NCI-H446 treated with DMSO at 0.1 percent for 48 hours (cell line): ENCODE data around the gene TIMM17B.

Source experiments
- DNase-seq: peaks from one replicate; lab custom pipeline; 2025; lab: John Stamatoyannopoulos, UW

Gene TIMM17B

GRCh38 chrX:48897625-48898306 lies at the start of gene TIMM17B, which contains the start of gene PQBP1:
TIMM17B (minus strand) TSS chrX:48897768; CDS start chrX:48897749, 19 bp downstream.
PQBP1 (plus strand) TSS chrX:48897930; CDS start chrX:48898510, 580 bp downstream.
- DNase-seq: peak; percentile 94

DNA sequence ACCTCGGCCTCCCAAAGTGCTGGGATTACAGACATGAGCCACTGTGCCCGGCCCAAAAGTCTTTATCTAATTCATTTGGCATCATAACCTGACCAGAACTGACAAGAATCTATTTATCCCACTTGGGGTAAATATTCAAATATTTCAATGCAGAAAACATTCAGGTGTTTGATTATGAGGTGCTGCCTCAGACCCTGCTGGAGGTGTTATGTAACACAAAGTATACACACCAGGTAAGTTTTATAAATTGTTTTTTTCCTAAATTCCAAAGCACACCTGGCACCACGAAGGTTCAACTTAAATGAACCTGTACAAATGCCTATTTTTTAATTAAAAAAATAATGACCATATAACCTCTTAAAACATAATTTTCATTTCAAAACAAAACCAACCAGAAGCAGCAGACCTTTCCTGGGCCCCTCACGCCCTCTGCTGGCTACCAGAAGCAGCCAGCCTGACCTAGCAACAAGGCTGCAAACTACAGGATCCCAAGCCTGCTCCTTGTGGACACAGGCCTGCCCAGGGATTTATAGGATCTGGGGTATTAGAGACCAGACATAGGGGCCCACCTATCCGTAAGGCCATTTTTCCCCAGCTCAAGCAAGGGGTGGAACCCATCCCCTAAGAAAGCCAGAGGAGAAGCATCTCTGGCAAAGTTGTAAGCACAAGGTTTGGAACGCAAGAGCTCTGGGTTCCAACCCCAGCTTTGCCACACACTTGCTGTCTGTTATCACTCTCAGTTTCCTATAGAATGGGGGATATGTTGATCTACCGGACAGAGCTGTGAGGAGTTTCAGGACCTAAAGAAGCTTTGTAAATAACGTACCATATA lies 48.2 kb upstream of the TIMM17B start:
- DNase-seq: no peak

DNA sequence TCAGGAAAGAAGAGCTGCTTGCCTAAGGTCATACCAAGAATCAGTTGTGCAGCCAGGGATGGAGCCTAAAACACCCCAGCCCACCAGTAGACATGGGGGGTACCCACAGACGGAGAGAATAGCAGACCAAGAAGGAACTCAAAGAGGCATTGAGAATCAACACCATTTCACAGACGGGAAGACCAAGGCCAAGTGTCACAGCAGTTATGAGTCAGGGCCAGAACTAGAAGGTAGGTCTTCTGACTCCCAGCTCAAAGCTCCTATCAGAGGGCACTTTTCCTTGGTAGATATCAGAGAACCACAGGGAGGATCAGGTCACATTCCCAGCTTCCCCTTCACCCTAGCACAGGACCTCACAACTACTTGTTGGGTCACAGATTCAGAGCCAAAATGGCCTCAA lies 45.3 kb upstream of the TIMM17B start:
- no peak for DNase-seq

GRCh38 chrX:48940404-48940955 lies 42.9 kb upstream of the TIMM17B start:
- DNase-seq: no peak

DNA sequence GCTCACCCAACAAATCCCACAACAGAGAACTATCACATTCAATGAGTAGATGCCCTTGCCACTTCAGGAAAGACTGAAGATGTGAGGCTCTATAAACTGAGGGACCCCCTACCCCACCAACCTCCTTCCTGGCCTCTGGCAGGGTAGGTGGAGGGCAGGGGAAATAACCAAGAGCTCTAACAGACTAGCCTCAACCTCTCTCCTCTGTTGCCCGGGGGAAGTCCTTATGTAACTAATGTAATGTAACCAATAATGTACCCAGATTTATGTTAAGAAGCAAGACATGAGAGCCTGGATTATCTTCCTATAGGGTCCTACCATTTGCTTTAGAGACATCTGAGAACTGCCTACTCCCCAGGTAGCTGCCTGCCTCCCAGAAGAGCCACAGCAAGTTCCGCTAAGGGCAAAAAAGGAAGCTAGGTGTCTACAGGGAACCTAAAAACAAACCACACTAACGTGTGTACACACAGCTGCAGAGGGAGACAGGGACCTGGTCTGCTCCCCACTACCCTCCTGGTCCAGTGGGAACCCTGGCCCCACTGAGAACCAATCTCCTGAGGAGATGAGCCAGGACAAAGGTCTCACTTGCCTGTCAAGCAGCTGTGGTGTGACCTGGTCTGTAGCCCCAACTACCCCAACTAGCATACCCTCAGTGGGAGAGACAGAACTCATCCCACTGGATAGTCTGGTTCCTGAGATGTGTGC lies 42.1 kb upstream of the TIMM17B start:
- DNase-seq: no peak

GRCh38 chrX:48938721-48939425 lies 41.3 kb upstream of the TIMM17B start:
- DNase-seq: no peak

- DNase-seq: no peak
Measured at GRCh38 chrX:48937054-48937907, 39.7 kb upstream of the TIMM17B start.

GRCh38 chrX:48936429-48937053 lies 39.0 kb upstream of the TIMM17B start:
- DNase-seq: no peak

DNA sequence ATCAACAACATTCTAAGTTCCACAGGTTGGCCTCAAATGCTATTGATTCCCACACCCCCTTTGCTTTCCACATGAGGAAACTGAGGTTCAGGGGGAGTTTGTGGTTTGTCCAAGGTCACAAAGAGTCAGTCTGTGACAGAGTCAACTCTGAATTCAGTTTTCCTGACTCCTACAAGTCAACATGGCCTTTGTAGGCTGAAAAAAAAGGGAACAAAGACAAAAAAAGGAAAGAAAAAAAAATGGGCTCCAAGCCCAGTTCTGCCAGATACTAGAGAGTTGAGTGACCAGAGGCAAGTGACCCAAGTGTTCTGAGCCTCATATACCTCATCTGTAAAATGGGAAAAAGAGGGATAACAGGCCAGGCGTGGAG lies 37.7 kb upstream of the TIMM17B start:
- no peak for DNase-seq

DNA sequence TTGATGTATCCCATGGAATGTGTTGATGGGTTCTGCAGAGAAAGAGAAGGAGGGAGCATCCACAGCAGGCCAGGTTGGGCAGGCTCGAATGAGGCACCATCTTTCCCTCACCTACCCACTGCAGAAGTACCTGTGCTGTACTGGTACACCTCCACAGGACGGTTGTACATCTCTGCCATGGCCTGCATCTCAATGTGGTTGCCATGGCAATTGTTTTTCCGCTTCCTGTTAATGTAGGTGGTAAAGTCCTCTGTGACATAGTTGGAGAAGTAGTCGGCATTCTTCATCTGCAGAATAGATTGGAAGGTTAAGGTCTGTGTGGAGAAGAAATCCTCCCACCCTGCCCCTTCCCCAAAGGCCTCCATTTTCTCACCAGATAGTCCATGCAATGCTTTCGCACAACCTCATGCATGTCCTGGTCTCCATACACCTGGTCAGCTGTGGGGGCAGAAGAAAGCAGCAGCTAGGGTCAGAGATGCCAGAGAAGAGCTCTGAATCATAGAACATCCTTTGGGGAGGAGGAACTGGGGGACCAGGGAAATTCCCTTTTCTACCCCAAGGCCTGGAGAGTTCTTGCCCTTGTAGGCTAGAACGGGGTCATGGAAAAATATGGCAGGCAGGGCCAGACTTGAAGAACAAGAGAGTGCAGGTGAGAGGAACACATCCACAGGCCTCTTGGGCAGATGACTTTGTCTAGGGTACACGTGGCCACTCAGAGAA lies 37.2 kb upstream of the TIMM17B start:
- DNase-seq: no peak

- no peak for DNase-seq
Measured at GRCh38 chrX:48933757-48934156, 36.2 kb upstream of the TIMM17B start.

GRCh38 chrX:48927736-48928382 lies 30.3 kb upstream of the TIMM17B start:
- no peak for DNase-seq

GRCh38 chrX:48927123-48927522 lies 29.6 kb upstream of the TIMM17B start:
- no peak for DNase-seq

GRCh38 chrX:48924270-48924669 lies 26.7 kb upstream of the TIMM17B start:
- DNase-seq: no peak

DNA sequence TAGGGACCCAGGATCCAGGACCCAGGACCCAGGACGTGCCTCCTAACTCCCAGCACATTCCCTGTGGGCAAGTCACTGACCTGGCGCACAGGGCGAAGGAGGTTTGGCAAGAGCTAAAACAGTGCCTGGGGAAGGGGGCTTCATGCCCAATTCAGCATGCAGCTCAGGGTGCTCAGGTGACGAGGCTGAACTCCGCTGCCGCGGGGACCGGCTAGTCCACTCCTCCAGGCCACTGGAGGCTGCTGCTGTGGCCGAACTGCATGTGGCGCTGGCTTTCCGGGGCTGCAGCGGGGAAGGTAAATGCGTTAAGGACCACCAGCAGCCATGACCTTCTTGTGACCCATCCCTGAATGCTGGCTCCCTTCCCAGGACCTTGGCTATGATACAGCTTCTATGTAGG lies 26.2 kb upstream of the TIMM17B start:
- no peak for DNase-seq

GRCh38 chrX:48920718-48921104 lies 23.1 kb upstream of the TIMM17B start:
- no peak for DNase-seq

GRCh38 chrX:48919947-48920717 lies 22.6 kb upstream of the TIMM17B start:
- no peak for DNase-seq

GRCh38 chrX:48919360-48919841 lies 21.8 kb upstream of the TIMM17B start:
- DNase-seq: no peak
